Ecto neural progenitor cell (in vitro differentiated cells): ENCODE results near the gene ZNF594.
"Not testable (repeated sequence)": the region's sequence is repeated elsewhere in the genome, so short reads cannot be mapped to it uniquely, and the experiment has no call there.

Experiments used
- DNase-seq: peaks from one replicate; pipeline ENCODE4 v3.0.0-alpha.2; 2018; ENCODE audit warnings: low spot score

Gene ZNF594

GRCh38 chr17:5191541-5192417 is at the start of gene ZNF594:
ZNF594 (minus strand) TSS chr17:5191868; CDS start chr17:5184256, 7,612 bp downstream.
- peak; percentile 99 for DNase-seq

DNA sequence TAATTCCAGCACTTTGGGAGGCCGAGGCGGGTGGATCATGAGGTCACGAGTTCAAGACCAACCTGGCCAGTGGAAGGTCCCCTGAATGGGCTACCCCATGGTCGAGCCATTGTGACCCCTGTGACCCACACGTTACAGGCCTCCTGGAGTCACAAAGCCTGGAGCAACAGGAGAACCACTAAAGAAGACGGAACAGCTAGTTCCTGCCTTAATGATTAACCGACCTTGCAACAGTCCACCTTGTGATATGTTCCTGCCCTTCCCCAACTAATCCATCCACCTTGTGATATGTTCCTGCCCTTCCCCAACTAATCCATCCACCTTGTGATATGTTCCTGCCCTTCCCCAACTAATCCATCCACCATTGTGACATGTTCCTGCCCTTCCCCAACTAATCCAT is 48.1 kb upstream of the ZNF594 start:
- DNase-seq, result not testable (repeated sequence)

- no peak for DNase-seq
Observed at GRCh38 chr17:5238333-5238732, 46.7 kb upstream of the ZNF594 start.

- DNase-seq, result peak; percentile 76
Observed at GRCh38 chr17:5237541-5238016, 45.9 kb upstream of the ZNF594 start.

GRCh38 chr17:5236938-5237540 is 45.4 kb upstream of the ZNF594 start:
- DNase-seq, result no peak

DNA sequence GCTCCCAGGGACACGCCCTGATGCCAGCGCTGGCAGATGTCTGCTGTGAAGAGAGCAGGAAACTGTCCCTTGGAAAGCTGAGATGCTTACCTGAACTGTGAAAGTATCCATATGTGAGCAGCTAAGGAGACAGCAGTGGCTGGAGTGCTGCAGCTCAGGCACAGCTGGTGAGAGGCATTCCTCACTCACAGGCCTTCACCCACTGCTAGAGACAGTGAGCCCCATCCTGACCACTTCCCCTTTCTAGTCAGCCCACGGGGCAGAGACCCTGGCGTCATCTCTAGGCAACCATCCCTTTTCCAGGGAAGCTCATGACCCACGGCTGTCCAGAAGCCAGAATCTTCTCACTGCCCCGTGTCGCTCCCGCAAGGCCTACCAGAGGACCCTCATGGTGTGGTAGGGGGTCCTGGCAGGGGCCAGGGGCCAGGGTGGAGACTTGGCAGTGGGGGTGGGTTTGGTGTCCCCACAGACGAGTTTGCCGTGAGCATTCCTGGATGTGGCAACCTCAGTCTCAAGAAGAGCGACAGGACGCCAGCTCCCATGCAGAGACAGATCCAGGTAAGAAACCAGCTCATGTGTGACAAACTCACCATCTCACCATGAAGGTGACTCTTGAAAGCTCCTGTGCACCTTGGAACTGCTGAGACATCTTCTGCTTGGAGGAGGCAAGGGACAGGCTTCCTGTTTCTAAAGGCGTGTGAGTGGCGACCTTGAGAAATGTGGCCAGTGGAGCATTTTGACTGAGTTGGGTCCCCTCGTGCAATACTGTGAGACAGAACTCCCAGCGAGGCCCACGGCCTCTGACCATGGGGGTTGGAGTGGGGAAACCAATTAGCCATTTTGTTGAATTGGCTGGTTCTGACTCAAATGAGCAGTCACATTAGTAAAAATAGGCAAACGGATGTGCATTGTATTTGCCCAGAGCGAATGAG is 43.2 kb upstream of the ZNF594 start, which contains the start of gene SCIMP:
Gene SCIMP, minus strand, starts transcription at position 216 of the 932 bp plus-strand sequence. Its CDS starts 105 bp downstream, at position 111.
- DNase-seq, result no peak

DNA sequence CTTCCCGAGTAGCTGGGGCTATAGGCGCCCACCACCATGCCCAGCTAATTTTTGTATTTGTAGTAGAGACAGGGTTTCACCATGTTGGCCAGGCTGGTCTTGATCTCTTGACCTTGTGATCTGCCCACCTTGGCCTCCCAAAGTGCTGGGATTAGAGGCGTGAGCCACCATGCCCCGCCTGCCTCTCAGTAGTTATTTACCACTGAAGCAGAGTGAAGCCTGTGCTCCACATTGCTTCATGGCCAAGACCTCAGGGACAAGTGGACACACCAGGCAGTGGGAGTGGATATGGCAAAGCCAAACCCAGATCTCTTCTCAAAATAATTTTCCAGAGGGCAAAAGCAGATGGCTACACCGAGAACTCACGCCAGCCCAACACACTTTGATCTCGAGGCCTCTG is 41.8 kb upstream of the ZNF594 start:
- DNase-seq, result not testable (repeated sequence)

DNA sequence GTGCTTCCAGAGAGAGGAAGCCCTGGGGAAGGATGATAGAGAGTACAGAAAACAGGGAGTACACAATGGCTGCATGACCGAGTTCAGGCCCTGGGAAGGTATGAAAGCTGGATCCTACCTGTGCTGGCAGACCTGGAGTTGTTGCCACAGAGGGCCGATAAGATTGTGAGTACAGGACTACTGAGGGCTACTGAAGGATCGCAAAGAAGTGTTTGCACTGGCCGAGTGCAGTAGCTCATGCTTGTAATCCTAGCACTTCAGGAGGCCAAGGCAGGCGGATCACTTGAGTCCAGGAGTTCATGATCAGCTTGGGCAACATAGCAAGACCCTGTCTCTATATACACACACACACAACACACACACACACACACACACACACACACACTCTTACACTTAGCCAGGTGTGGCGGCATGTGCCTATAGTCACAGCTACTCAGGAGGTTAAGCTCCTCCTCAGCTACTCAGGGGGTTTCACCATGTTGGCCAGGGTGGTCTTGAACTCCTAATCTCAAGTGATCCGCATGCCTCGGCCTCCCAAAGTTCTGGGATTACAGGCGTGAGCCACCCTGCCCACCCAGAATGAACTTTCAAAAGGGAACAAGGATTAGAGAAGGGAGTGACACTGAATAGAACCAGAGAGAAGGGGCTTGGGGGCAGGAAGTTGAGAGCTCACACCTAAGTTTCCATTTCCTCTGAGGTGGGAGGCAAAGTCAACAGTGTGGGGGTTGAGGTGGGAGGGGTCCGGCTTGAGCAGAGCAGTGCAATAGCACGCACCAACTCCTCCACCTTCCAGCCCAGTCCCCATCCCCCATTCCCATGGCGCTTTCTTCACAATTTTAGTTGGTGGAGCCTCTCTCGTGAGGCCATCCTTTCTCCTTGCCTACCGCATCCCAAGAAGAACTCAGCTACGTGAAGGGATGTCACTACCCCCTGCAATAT is 35.5 kb upstream of the ZNF594 start:
- no peak for DNase-seq

GRCh38 chr17:5225668-5226457 is 34.2 kb upstream of the ZNF594 start:
- DNase-seq, result no peak

DNA sequence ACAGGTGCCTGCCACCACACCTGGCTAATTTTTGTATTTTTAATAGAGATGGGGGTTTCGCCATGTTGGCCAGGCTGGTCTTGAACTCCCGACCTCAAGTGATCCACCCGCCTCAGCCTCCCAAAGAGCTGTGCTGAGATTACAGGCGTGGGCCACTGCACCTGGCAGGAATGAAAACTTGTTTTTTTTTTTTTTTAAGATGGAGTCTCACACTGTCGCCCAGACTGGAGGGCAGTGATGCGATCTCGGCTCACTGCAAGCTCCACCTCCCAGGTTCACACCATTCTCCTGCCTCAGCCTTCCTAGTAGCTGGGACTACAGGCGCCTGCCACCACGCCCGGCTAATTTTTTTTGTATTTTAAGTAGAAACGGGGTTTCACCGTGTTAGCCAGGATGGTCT is 30.2 kb upstream of the ZNF594 start:
- not testable (repeated sequence) for DNase-seq

GRCh38 chr17:5220074-5220473 is 28.4 kb upstream of the ZNF594 start:
- no peak for DNase-seq

DNA sequence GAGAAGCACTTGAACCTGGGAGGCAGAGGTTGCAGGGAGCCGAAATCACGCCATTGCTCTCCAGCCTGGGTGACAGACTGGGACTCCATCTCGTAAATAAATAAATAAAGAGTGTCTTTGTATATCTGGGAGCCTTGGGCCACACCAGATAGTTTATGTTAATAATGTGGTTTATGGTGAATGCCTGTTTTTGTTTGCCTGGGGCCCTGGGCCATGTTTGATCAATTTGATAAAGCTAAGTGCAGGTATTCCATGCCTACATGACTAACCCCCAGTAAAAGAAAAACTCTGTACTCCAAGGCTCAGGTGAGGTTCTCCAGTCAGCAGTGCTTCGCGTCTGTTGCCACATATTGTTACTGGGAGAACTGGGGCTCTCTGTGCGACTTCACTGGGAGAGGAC is 27.9 kb upstream of the ZNF594 start:
- no peak for DNase-seq

GRCh38 chr17:5217562-5217961 is 25.9 kb upstream of the ZNF594 start:
- not testable (repeated sequence) for DNase-seq

DNA sequence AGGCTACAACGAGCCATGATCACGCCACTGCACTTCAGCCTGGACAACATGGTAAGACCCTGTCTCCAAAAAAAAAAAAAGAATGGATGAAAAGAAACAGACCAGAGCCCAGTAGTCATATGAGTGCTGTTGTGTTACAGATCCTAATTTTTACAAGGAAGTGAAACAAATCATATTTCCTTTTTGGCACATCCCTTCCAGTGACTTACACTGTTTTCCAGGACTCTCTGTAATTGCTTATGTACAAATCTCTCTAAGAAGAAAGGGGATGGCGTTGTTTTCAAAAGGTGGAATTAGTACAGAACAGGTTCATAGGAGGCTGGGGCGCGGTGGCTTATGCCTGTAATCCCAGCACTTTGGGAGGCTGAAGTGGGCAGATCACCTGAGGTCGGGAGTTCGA is 19.8 kb upstream of the ZNF594 start:
- no peak for DNase-seq

GRCh38 chr17:5210614-5211252 is 19.1 kb upstream of the ZNF594 start:
- DNase-seq, result no peak

DNA sequence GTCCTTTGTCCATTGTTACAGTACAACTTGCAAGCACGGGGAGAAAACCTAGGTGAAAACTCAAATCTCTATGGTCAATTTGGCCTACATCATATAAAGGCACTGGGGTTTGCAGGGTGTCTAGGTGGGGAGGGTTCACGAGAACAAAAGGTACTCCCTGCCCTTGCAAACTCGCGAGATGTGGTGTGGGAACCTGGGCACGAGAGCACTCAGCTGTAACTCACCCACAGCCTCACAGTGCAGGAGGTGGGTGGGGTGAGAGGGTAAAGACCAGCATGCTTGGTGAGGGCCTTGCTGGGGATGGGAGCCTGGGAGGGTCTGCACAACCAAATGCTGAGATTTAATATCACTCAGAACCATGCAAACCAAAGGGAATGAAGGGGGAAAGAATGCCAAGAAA is 18.4 kb upstream of the ZNF594 start:
- DNase-seq, result no peak

GRCh38 chr17:5209396-5209795 is 17.7 kb upstream of the ZNF594 start:
- no peak for DNase-seq

GRCh38 chr17:5203908-5204294 is 12.2 kb upstream of the ZNF594 start:
- DNase-seq, result no peak

GRCh38 chr17:5203178-5203907 is 11.7 kb upstream of the ZNF594 start:
- DNase-seq, result no peak
